Heart left ventricle (tissue), 16 donors: ENCODE results near the gene CRISPLD2. TPM values are rescaled to one million over a fixed set of nuclear protein-coding genes. Genes with fewer than 3 reads are reported as not detected.

Experiments
- ATAC-seq, 4 donors: fragments of 200-7000 bp; cut with Tn5 transposase; one replicate each; pipeline ENCODE4 v1.9.1; 2020 to 2022; ENCODE audit warnings: moderate library complexity in 4 of 4, mild to moderate bottlenecking in 3 of 4, moderate number of reproducible peaks in 1 of 4
- DNase-seq, 5 donors: peaks; one replicate each; pipeline ENCODE4 v3.0.0-alpha.2; 2020
- H3K27ac ChIP-seq, 12 donors: fragments of 200-600 bp; sonication (generic) in 4 of 12; one replicate each; pipeline versions ENCODE4 v1.5.0 to v1.8.0; 2016 to 2022; ENCODE audit warnings: mild to moderate bottlenecking in 2 of 12
- H3K27me3 ChIP-seq, 9 donors: fragments of 200-600 bp; sonication (generic) in 2 of 9; one replicate each; pipeline versions ENCODE4 v1.5.1 to v1.8.0; 2016 to 2022; ENCODE audit warnings: mild to moderate bottlenecking in 3 of 9
- H3K36me3 ChIP-seq, 9 donors: fragments of 200-600 bp; sonication (generic) in 2 of 9; one replicate each; pipeline versions ENCODE4 v1.5.0 to v1.8.0; 2018 to 2022; ENCODE audit warnings: mild to moderate bottlenecking in 2 of 9
- H3K4me1 ChIP-seq, 12 donors: fragments of 200-600 bp; sonication (generic) in 4 of 12; one replicate each; pipeline versions ENCODE4 v1.5.0 to v1.8.0; 2016 to 2022; ENCODE audit warnings: mild to moderate bottlenecking in 3 of 12
- H3K4me3 ChIP-seq, 12 donors: fragments of 200-600 bp; sonication (generic) in 4 of 12; one replicate each; pipeline versions ENCODE4 v1.5.0 to v1.8.0; 2017 to 2022; ENCODE audit warnings: mild to moderate bottlenecking in 9 of 12, moderate library complexity in 4 of 12
- H3K9me3 ChIP-seq, 12 donors: fragments of 200-600 bp; sonication (generic) in 4 of 12; one replicate each; pipeline versions ENCODE4 v1.5.0 to v1.8.0; 2016 to 2022; ENCODE audit warnings: mild to moderate bottlenecking in 1 of 12
- POLR2A ChIP-seq, 2 donors: fragments of 450-650 bp; IDR thresholded peaks; one replicate each; pipeline ENCODE4 v1.6.1; 2017; ENCODE audit warnings: antibody characterized with exemption in 2 of 2, mild to moderate bottlenecking in 2 of 2, moderate library complexity in 2 of 2
- WGBS, 4 donors: extraction: QIAGEN DNeasy Blood & Tissue Kit in 2 of 4; methylation state at CpG; one replicate each; pipeline versions ENCODE4 v1.1.5 to v1.1.7; 2013 to 2018; 5-methylcytosine and 5-hydroxymethylcytosine counted together
- intact Hi-C, 10 donors: fragments of 100-400 bp; cut with DNase I; formaldehyde crosslinking; loops; one replicate each; pipeline versions ENCODE4 v1.11.1 to v1.14.2; 2022
- polyA plus RNA-seq, 2 donors: library from polyadenylated mRNA; stranded (reverse); fragments of 200-250 nt; gene quantifications; one replicate each; pipeline ENCODE4 v1.2.3, GENCODE V29; 2013
- total RNA-seq, 9 donors: library from RNA; depleted of rRNA in 2 of 9; stranded (reverse); fragments of >200 nt in 2 of 9; fragmentation: NEBNext Ultra II Directional in 3 of 9; extraction: Animal tissue kit (Norgen Biotek cat#: 25700) in 3 of 9; gene quantifications; one replicate each; pipeline versions ENCODE4 v1.1.0 to v1.2.4, GENCODE V29; 2016 to 2023
- TF ChIP-seq, protein P1 (sequence below), 12 donors: fragments of 200-600 bp; sonication (generic) in 4 of 12; IDR thresholded peaks; one replicate each; pipeline versions ENCODE4 v1.5.0 to v1.8.0; 2018 to 2022; ENCODE audit warnings: antibody characterized with exemption in 12 of 12, mild to moderate bottlenecking in 5 of 12
- donor health status: ischemic (EF 13 %, LVEDD 7.1; RV severe dilation, severe dysfunction).
- donor health status: healthy with polysubstance abuse.
- donor health status: DM: no; HTN: yes; CAD: no.
- donor health status: DM: no; HTN: no; CAD: no.
- donor health status: ischemic (EF 25% LVEDD 6.9; RV normal size, moderate dysfunction).
- donor health status: ischemic (EF 25% LVEDD 5.7; RV mildly dilated, moderate dysfunction).
- donor health status: healthy.
- donor health status: DM: yes; HTN: yes; CAD: no.
- donor health status: ischemic (EF 35%, LVEDD 5.7; RV mildly dilated, moderate dysfunction).
- donor health status: nonischemic (EF 11% LVEDD 7.7; RV severe dilation, severe dysfunction).
- donor health status: DM: yes; HTN: yes; CAD: no.
- donor health status: PGD.
- donor health status: ischemic (EF 29% LVEDD 5.4; RV normal size, mild dysfunction).
- donor health status: nonischemic (EF 23%, LVEDD 6.1; RV moderate dilation, normal function).

CRISPLD2 gene
- total and polyA plus RNA-seq, 11 donors: 8.0 to 153 (median 12.9) TPM

DNA sequence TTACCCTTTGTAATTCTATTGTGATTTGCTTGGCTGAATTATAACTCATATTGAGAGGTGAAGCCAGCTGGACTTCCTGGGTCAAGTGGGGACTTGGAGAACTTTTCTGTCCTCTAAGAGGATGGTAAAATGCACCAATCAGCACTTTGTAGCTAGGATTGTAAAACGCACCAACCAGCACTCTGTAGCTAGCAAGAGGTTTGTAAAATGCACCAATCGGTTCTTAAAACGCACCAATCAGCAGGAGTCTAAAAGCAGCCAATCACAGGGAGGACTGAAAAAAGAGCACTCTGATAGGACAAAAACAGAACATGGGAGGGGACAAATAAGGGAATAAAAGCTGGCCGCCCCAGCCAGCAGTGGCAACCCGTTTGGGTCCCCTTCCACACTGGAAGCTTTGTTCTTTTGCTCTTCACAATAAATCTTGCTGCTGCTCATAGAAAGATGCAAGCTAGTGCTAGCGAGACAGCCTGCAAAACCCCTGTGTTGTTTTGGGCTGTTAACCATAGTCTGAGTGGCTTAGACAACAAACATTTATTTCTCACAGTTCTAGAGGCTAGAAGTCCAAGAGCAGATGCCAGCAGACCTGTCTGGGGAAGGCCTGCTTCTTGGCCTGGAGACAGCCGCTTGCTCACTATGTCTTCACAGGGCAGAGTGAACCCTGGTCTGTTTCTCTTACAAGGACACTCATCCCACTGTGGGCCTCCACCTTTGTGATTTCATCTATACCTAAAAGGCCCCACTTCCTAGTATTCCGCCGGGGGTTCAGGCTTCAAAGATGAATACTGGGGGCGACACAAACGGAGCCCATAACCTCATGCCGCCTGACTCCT, 39.0 kb upstream of the CRISPLD2 start:
- no peak for ATAC-seq
- Histone ChIP-seq H3K27me3 (no peaks in the 10 kb centered on the region), H3K36me3 (peaks cover 0 to 46% (median 41%) of the 10 kb centered on the region in 9 donors), H3K9me3 (no peaks in the 10 kb centered on the region), H3K27ac (peak overlapping the region in 1 of 12 donors; percentile 24), H3K4me3 (no peak overlapping the region), H3K4me1 (peaks cover 0 to 4% (median 0%) of the 10 kb centered on the region in 12 donors)
- WGBS, 4 donors: 91 to 95% (median 94%) methylated on average over 12 of the region's 12 CpGs
- TF ChIP-seq POLR2A (IDR thresholded peaks at IDR 0.05): no peak
- TF ChIP-seq, protein P1, sequence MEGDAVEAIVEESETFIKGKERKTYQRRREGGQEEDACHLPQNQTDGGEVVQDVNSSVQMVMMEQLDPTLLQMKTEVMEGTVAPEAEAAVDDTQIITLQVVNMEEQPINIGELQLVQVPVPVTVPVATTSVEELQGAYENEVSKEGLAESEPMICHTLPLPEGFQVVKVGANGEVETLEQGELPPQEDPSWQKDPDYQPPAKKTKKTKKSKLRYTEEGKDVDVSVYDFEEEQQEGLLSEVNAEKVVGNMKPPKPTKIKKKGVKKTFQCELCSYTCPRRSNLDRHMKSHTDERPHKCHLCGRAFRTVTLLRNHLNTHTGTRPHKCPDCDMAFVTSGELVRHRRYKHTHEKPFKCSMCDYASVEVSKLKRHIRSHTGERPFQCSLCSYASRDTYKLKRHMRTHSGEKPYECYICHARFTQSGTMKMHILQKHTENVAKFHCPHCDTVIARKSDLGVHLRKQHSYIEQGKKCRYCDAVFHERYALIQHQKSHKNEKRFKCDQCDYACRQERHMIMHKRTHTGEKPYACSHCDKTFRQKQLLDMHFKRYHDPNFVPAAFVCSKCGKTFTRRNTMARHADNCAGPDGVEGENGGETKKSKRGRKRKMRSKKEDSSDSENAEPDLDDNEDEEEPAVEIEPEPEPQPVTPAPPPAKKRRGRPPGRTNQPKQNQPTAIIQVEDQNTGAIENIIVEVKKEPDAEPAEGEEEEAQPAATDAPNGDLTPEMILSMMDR (IDR thresholded peaks at IDR 0.05): no peak
- intact Hi-C loops: no loop called here
- DNase-seq: no peak

DNA sequence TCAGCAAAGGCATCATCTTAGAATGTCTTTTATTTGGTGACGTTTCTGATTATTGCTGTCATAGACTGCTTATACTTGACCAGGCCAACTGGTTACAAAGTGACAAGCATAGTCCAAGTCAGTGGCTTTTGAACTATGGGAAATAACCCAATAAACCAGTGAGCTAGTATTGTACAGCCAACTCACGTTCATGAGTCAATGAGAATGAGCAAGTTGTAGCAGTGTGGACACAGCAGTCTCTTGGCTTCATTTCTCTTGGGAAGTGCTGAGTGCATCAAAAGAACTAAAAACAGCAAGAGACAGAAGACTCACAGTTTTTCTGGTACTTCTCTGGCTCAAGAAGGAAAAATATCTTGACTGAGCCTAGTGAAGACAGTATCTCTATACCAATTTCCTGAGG, 36.9 kb upstream of the CRISPLD2 start:
- WGBS, 4 donors: 79 to 84% (median 81%) methylated on average over 2 of the region's 2 CpGs
- ATAC-seq (no peak), DNase-seq (no peak)
- Histone ChIP-seq H3K4me1 (peaks cover 0 to 22% (median 7%) of the 10 kb centered on the region in 12 donors), H3K36me3 (peaks cover 0 to 25% (median 21%) of the 10 kb centered on the region in 9 donors), H3K4me3 (no peak overlapping the region), H3K9me3 (no peaks in the 10 kb centered on the region), H3K27ac (no peak overlapping the region), H3K27me3 (no peaks in the 10 kb centered on the region)
- intact Hi-C loops: no loop called here
- TF ChIP-seq, protein P1 (IDR thresholded peaks at IDR 0.05): no peak
- TF ChIP-seq POLR2A (IDR thresholded peaks at IDR 0.05): no peak

GRCh38 chr16:84785843-84786581, 33.8 kb upstream of the CRISPLD2 start:
- peak; percentile 54 to 69 (median 66) for DNase-seq
- H3K36me3 ChIP-seq: no peaks in the 10 kb centered on the region
- no peak overlapping the region for H3K27ac ChIP-seq
- no peak overlapping the region for H3K4me3 ChIP-seq
- no peaks in the 10 kb centered on the region for H3K9me3 ChIP-seq
- TF ChIP-seq, protein P1 (IDR thresholded peaks at IDR 0.05): no peak
- TF ChIP-seq POLR2A (IDR thresholded peaks at IDR 0.05): no peak
- WGBS, 4 donors: 39 to 58% (median 53%) methylated on average over 9 to 11 of the region's 11 CpGs
- H3K4me1 ChIP-seq: peaks cover 0 to 22% (median 7%) of the 10 kb centered on the region in 12 donors
- intact Hi-C loops: no loop called here
- peak; percentile 48 to 73 (median 68) for ATAC-seq
- no peaks in the 10 kb centered on the region for H3K27me3 ChIP-seq
